ENCODE data around the gene SYNGAP1. TPM values are rescaled to one million over a fixed set of nuclear protein-coding genes. Genes with fewer than 3 reads are reported as not detected.
"Not testable (repeated sequence)": the region's sequence is repeated elsewhere in the genome, so short reads cannot be mapped to it uniquely, and the experiment has no call there.

The SYNGAP1 gene
- polyA plus RNA-seq, 2 donors: 4.1 to 18.2 TPM

GRCh38 chr6:33398601-33399000 lies 21.3 kb upstream of the SYNGAP1 start:
- not testable (repeated sequence) for H3K36me3 ChIP-seq (ENCODE audit: control insufficient read depth in 2 of 2, insufficient read depth in 2 of 2, low read length in 1 of 2); H3K27me3 ChIP-seq (ENCODE audit: control insufficient read depth in 1 of 2, insufficient read depth in 2 of 2, low read length in 2 of 2); H3K4me1 ChIP-seq (ENCODE audit: control insufficient read depth in 2 of 2, insufficient read depth in 2 of 2, low read length in 1 of 2); H3K4me3 ChIP-seq (ENCODE audit: low read depth in 1 of 2, low read length in 2 of 2); H3K9me3 ChIP-seq (ENCODE audit: control insufficient read depth in 2 of 2, insufficient read depth in 1 of 2, low read depth in 1 of 2, low read length in 1 of 2); H3K27ac ChIP-seq (ENCODE audit: low read depth in 2 of 2, low read length in 1 of 2)
- 87 to 96% methylated on average over 3 of the region's 3 CpGs for WGBS, 2 donors

- WGBS, 2 donors: 96 to 97% methylated on average over 6 of the region's 6 CpGs
- H3K9me3 ChIP-seq (ENCODE audit: control insufficient read depth in 2 of 2, insufficient read depth in 1 of 2, low read depth in 1 of 2, low read length in 1 of 2); H3K36me3 ChIP-seq (ENCODE audit: control insufficient read depth in 2 of 2, insufficient read depth in 2 of 2, low read length in 1 of 2); H3K4me3 ChIP-seq (ENCODE audit: low read depth in 1 of 2, low read length in 2 of 2); H3K27me3 ChIP-seq (ENCODE audit: control insufficient read depth in 1 of 2, insufficient read depth in 2 of 2, low read length in 2 of 2); H3K27ac ChIP-seq (ENCODE audit: low read depth in 2 of 2, low read length in 1 of 2); H3K4me1 ChIP-seq (ENCODE audit: control insufficient read depth in 2 of 2, insufficient read depth in 2 of 2, low read length in 1 of 2): not testable (repeated sequence)
Measured at GRCh38 chr6:33399881-33400280, 20.0 kb upstream of the SYNGAP1 start.

GRCh38 chr6:33404884-33405283 lies 15.0 kb upstream of the SYNGAP1 start:
- Histone ChIP-seq H3K27ac (ENCODE audit: low read depth in 2 of 2, low read length in 1 of 2) (no peak overlapping the region), H3K36me3 (ENCODE audit: control insufficient read depth in 2 of 2, insufficient read depth in 2 of 2, low read length in 1 of 2) (peaks cover 0 to 9% of the 10 kb centered on the region in 2 donors), H3K4me3 (ENCODE audit: low read depth in 1 of 2, low read length in 2 of 2) (no peak overlapping the region), H3K4me1 (ENCODE audit: control insufficient read depth in 2 of 2, insufficient read depth in 2 of 2, low read length in 1 of 2) (no peaks in the 10 kb centered on the region), H3K9me3 (ENCODE audit: control insufficient read depth in 2 of 2, insufficient read depth in 1 of 2, low read depth in 1 of 2, low read length in 1 of 2) (no peaks in the 10 kb centered on the region), H3K27me3 (ENCODE audit: control insufficient read depth in 1 of 2, insufficient read depth in 2 of 2, low read length in 2 of 2) (no peaks in the 10 kb centered on the region)
- 95% methylated on average over 17 of the region's 17 CpGs for WGBS, 2 donors

GRCh38 chr6:33405386-33405940 lies 14.4 kb upstream of the SYNGAP1 start:
- H3K4me3 ChIP-seq (ENCODE audit: low read depth in 1 of 2, low read length in 2 of 2): no peak overlapping the region
- no peak overlapping the region for H3K27ac ChIP-seq (ENCODE audit: low read depth in 2 of 2, low read length in 1 of 2)
- H3K4me1 ChIP-seq (ENCODE audit: control insufficient read depth in 2 of 2, insufficient read depth in 2 of 2, low read length in 1 of 2): no peaks in the 10 kb centered on the region
- H3K9me3 ChIP-seq (ENCODE audit: control insufficient read depth in 2 of 2, insufficient read depth in 1 of 2, low read depth in 1 of 2, low read length in 1 of 2): no peaks in the 10 kb centered on the region
- no peaks in the 10 kb centered on the region for H3K27me3 ChIP-seq (ENCODE audit: control insufficient read depth in 1 of 2, insufficient read depth in 2 of 2, low read length in 2 of 2)
- H3K36me3 ChIP-seq (ENCODE audit: control insufficient read depth in 2 of 2, insufficient read depth in 2 of 2, low read length in 1 of 2): peaks cover 0 to 9% of the 10 kb centered on the region in 2 donors
- WGBS, 2 donors: 91 to 95% methylated on average over 15 of the region's 15 CpGs

- Histone ChIP-seq H3K4me1 (ENCODE audit: control insufficient read depth in 2 of 2, insufficient read depth in 2 of 2, low read length in 1 of 2) (no peaks in the 10 kb centered on the region), H3K27me3 (ENCODE audit: control insufficient read depth in 1 of 2, insufficient read depth in 2 of 2, low read length in 2 of 2) (no peaks in the 10 kb centered on the region), H3K9me3 (ENCODE audit: control insufficient read depth in 2 of 2, insufficient read depth in 1 of 2, low read depth in 1 of 2, low read length in 1 of 2) (no peaks in the 10 kb centered on the region), H3K36me3 (ENCODE audit: control insufficient read depth in 2 of 2, insufficient read depth in 2 of 2, low read length in 1 of 2) (peaks cover 0 to 9% of the 10 kb centered on the region in 2 donors), H3K27ac (ENCODE audit: low read depth in 2 of 2, low read length in 1 of 2) (no peak overlapping the region), H3K4me3 (ENCODE audit: low read depth in 1 of 2, low read length in 2 of 2) (no peak overlapping the region)
- 98% methylated on average over 17 of the region's 17 CpGs for WGBS, 2 donors
Measured at GRCh38 chr6:33406126-33406525, 13.7 kb upstream of the SYNGAP1 start.

GRCh38 chr6:33407132-33407718 lies 12.6 kb upstream of the SYNGAP1 start:
- H3K27me3 ChIP-seq (ENCODE audit: control insufficient read depth in 1 of 2, insufficient read depth in 2 of 2, low read length in 2 of 2): no peaks in the 10 kb centered on the region
- 82 to 84% methylated on average over 5 of the region's 5 CpGs for WGBS, 2 donors
- H3K9me3 ChIP-seq (ENCODE audit: control insufficient read depth in 2 of 2, insufficient read depth in 1 of 2, low read depth in 1 of 2, low read length in 1 of 2): no peaks in the 10 kb centered on the region
- H3K4me1 ChIP-seq (ENCODE audit: control insufficient read depth in 2 of 2, insufficient read depth in 2 of 2, low read length in 1 of 2): peaks cover 0 to 3% of the 10 kb centered on the region in 2 donors
- H3K4me3 ChIP-seq (ENCODE audit: low read depth in 1 of 2, low read length in 2 of 2): no peak overlapping the region
- no peak overlapping the region for H3K27ac ChIP-seq (ENCODE audit: low read depth in 2 of 2, low read length in 1 of 2)
- H3K36me3 ChIP-seq (ENCODE audit: control insufficient read depth in 2 of 2, insufficient read depth in 2 of 2, low read length in 1 of 2): peaks cover 0 to 9% of the 10 kb centered on the region in 2 donors

GRCh38 chr6:33410050-33410710 lies 9.7 kb upstream of the SYNGAP1 start:
- H3K36me3 ChIP-seq (ENCODE audit: control insufficient read depth in 2 of 2, insufficient read depth in 2 of 2, low read length in 1 of 2): peaks cover 0 to 27% of the 10 kb centered on the region in 2 donors
- H3K27ac ChIP-seq (ENCODE audit: low read depth in 2 of 2, low read length in 1 of 2): peak overlapping the region; percentile 96 to 99
- no peaks in the 10 kb centered on the region for H3K27me3 ChIP-seq (ENCODE audit: control insufficient read depth in 1 of 2, insufficient read depth in 2 of 2, low read length in 2 of 2)
- H3K4me1 ChIP-seq (ENCODE audit: control insufficient read depth in 2 of 2, insufficient read depth in 2 of 2, low read length in 1 of 2): peaks cover 3% of the 10 kb centered on the region in 2 donors
- H3K9me3 ChIP-seq (ENCODE audit: control insufficient read depth in 2 of 2, insufficient read depth in 1 of 2, low read depth in 1 of 2, low read length in 1 of 2): no peaks in the 10 kb centered on the region
- WGBS, 2 donors: 0 to 1% methylated on average over 47 to 65 of the region's 65 CpGs
- H3K4me3 ChIP-seq (ENCODE audit: low read depth in 1 of 2, low read length in 2 of 2): peak overlapping the region; percentile 66 to 84

- Histone ChIP-seq H3K4me3 (ENCODE audit: low read depth in 1 of 2, low read length in 2 of 2) (peak within 1 kb of the TSS; percentile 66 to 84), H3K27ac (ENCODE audit: low read depth in 2 of 2, low read length in 1 of 2) (peak within 1 kb of the TSS; percentile 96 to 99), H3K9me3 (ENCODE audit: control insufficient read depth in 2 of 2, insufficient read depth in 1 of 2, low read depth in 1 of 2, low read length in 1 of 2) (no peaks in the 10 kb centered on the region), H3K36me3 (ENCODE audit: control insufficient read depth in 2 of 2, insufficient read depth in 2 of 2, low read length in 1 of 2) (peaks cover 5 to 29% of the 10 kb centered on the region in 2 donors), H3K27me3 (ENCODE audit: control insufficient read depth in 1 of 2, insufficient read depth in 2 of 2, low read length in 2 of 2) (no peaks in the 10 kb centered on the region), H3K4me1 (ENCODE audit: control insufficient read depth in 2 of 2, insufficient read depth in 2 of 2, low read length in 1 of 2) (peaks cover 3% of the 10 kb centered on the region in 2 donors)
- 0 to 1% methylated on average over 37 to 63 of the region's 67 CpGs for WGBS, 2 donors
Measured at GRCh38 chr6:33410711-33411631, 8.9 kb upstream of the SYNGAP1 start, which contains the start of gene PHF1. Gene PHF1, plus strand, starts transcription at chr6:33411014. Its CDS starts 1,250 bp downstream, at chr6:33412264.

- Histone ChIP-seq H3K27ac (ENCODE audit: low read depth in 2 of 2, low read length in 1 of 2) (peak overlapping the region; percentile 92 to 96), H3K4me3 (ENCODE audit: low read depth in 1 of 2, low read length in 2 of 2) (peak overlapping the region; percentile 61 to 84), H3K4me1 (ENCODE audit: control insufficient read depth in 2 of 2, insufficient read depth in 2 of 2, low read length in 1 of 2) (peaks cover 3 to 5% of the 10 kb centered on the region in 2 donors), H3K27me3 (ENCODE audit: control insufficient read depth in 1 of 2, insufficient read depth in 2 of 2, low read length in 2 of 2) (no peaks in the 10 kb centered on the region), H3K9me3 (ENCODE audit: control insufficient read depth in 2 of 2, insufficient read depth in 1 of 2, low read depth in 1 of 2, low read length in 1 of 2) (no peaks in the 10 kb centered on the region), H3K36me3 (ENCODE audit: control insufficient read depth in 2 of 2, insufficient read depth in 2 of 2, low read length in 1 of 2) (peaks cover 5 to 29% of the 10 kb centered on the region in 2 donors)
- 47 to 54% methylated on average over 6 of the region's 6 CpGs for WGBS, 2 donors
Measured at GRCh38 chr6:33411632-33412005, 8.2 kb upstream of the SYNGAP1 start.

Measured in esophagus (tissue), 2 donors.